Large intestine (tissue), 3 donors: ENCODE results near the gene MYZAP. TPM values are rescaled to one million over a fixed set of nuclear protein-coding genes. Genes with fewer than 3 reads are reported as not detected.

Source experiments
- DNase-seq, 2 donors: peaks; one replicate each; pipeline versions ENCODE4 v3.0.0 to v3.0.0-alpha.2; 2013
- H3K27ac ChIP-seq: one replicate; pipeline ENCODE4 v1.5.1; 2013; ENCODE audit warnings: low read length
- H3K27me3 ChIP-seq: 2 replicates; pipeline ENCODE4 v1.6.1; 2013; ENCODE audit warnings: low read length; ENCODE audit not compliant: control insufficient read depth, insufficient read depth
- H3K36me3 ChIP-seq: 2 replicates; pipeline ENCODE4 v1.6.1; 2013; ENCODE audit warnings: low read length; ENCODE audit not compliant: control insufficient read depth, insufficient read depth
- H3K4me1 ChIP-seq: one replicate; pipeline ENCODE4 v1.6.1; 2013; ENCODE audit warnings: low read length; ENCODE audit not compliant: control insufficient read depth, insufficient read depth
- H3K4me3 ChIP-seq: one replicate; pipeline ENCODE4 v1.5.1; 2013; ENCODE audit warnings: low read length
- H3K9me3 ChIP-seq: one replicate; pipeline ENCODE4 v1.6.1; 2013; ENCODE audit warnings: mild to moderate bottlenecking, low read depth, low read length, moderate library complexity; ENCODE audit not compliant: control insufficient read depth
- WGBS: methylation state at CpG from one replicate; pipeline ENCODE4 v1.1.5; 2013; ENCODE audit warnings: low lambda C conversion rate; ENCODE audit not compliant: insufficient coverage; 5-methylcytosine and 5-hydroxymethylcytosine counted together
- polyA plus RNA-seq: library from polyadenylated mRNA; unstranded; fragments of 120-200 nt; gene quantifications from one replicate; pipeline ENCODE4 v1.2.1, GENCODE V29; 2013

MYZAP gene
- polyA plus RNA-seq, 1 donor: 17.5 TPM

DNA sequence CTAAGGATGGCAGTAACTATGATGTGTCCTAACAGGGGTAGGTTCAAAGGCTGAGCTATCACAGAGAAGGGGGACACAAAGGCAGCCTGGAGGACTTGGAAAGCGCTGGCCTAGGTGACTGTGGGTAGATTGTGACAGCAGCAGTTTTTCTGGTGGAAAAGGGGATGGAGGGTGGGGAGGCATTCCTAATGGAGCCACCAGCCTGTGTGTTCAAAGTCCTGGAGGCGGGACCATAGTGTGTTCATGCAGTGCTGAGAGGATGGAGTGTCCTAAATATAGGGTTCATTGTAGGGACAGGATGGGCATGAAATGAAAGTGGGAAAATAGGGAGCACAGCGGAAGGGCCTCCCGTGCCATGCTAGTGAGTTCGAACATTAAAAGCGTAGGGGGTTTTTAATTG is 63.3 kb downstream of the MYZAP start:
- H3K4me3 ChIP-seq: no peak overlapping the region
- DNase-seq: peak; percentile 48 to 74
- H3K36me3 ChIP-seq: peaks cover 4% of the 10 kb centered on the region
- peak overlapping the region; percentile 88 for H3K27ac ChIP-seq
- peaks cover 19% of the 10 kb centered on the region for H3K4me1 ChIP-seq
- H3K27me3 ChIP-seq: no peaks in the 10 kb centered on the region
- no peaks in the 10 kb centered on the region for H3K9me3 ChIP-seq
- WGBS: 90% methylated on average over 3 of the region's 6 CpGs

DNA sequence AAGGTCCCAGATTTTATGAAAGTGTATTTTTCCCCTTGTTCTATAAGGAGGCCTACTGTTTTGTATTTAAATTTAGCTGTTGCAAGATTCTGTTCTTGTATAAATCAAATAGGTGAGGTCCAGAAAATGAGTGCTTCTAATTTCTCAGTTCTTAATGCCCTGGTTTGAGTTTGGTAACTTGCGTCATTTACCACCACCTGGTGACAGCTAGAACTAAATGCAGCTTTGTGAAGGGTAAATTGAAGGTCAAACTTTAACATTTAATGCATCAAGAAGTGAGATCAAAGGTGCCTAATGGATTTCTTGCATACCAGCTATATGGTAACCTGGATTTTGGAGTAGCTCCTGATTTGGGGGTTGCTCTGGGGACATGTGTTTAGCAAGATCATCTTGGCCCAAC is 64.1 kb downstream of the MYZAP start:
- H3K27ac ChIP-seq: peak overlapping the region; percentile 88
- no peak overlapping the region for H3K4me3 ChIP-seq
- H3K27me3 ChIP-seq: no peaks in the 10 kb centered on the region
- H3K36me3 ChIP-seq: no peaks in the 10 kb centered on the region
- WGBS: 100% methylated on average over 1 of the region's 1 CpG
- peaks cover 19% of the 10 kb centered on the region for H3K4me1 ChIP-seq
- H3K9me3 ChIP-seq: no peaks in the 10 kb centered on the region
- no peak for DNase-seq

DNA sequence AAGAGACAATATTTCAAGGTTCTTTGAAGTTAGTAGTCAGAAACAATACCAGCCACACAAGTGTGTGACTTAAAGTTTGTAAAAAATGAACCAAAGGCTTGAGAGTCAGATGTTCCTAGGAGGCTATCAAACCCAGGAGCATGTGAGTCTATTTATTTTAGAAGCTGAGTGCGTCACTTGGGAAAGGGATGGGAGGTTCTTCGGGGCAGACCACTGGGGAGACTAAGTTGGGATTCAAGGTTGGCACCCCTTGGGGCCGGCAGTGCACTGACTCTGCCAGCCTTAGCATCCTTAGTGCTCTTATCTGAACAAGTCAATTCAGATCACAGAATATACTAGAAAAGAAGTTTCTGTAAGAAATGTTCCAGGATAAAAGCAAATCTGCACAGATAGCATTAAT is 64.7 kb downstream of the MYZAP start:
- H3K27ac ChIP-seq: no peak overlapping the region
- H3K9me3 ChIP-seq: no peaks in the 10 kb centered on the region
- peaks cover 20% of the 10 kb centered on the region for H3K4me1 ChIP-seq
- DNase-seq: no peak
- H3K36me3 ChIP-seq: no peaks in the 10 kb centered on the region
- H3K4me3 ChIP-seq: no peak overlapping the region
- WGBS: no CpG with 5 or more reads among the region's 3 CpGs
- no peaks in the 10 kb centered on the region for H3K27me3 ChIP-seq

DNA sequence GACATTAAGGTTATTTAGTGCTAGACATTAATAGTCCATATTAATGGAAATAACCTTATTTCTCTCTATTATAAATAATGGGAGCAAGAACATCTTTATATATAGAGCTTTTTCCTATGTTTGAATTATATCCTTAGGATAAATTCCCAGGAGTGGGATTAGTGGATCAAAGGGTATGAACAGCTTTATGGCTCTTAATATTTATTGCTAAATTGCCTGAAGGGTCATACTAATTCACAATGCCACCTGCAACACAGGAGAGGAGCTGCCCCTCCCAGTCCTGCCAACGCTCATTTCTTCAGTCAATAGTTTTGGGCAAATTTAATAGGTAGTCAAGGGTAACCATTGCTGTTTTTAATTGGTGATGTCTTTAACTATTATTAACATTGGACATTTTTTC is 65.9 kb downstream of the MYZAP start:
- no peak overlapping the region for H3K4me3 ChIP-seq
- DNase-seq: no peak
- WGBS: no CpG with 5 or more reads among the region's 1 CpG

DNA sequence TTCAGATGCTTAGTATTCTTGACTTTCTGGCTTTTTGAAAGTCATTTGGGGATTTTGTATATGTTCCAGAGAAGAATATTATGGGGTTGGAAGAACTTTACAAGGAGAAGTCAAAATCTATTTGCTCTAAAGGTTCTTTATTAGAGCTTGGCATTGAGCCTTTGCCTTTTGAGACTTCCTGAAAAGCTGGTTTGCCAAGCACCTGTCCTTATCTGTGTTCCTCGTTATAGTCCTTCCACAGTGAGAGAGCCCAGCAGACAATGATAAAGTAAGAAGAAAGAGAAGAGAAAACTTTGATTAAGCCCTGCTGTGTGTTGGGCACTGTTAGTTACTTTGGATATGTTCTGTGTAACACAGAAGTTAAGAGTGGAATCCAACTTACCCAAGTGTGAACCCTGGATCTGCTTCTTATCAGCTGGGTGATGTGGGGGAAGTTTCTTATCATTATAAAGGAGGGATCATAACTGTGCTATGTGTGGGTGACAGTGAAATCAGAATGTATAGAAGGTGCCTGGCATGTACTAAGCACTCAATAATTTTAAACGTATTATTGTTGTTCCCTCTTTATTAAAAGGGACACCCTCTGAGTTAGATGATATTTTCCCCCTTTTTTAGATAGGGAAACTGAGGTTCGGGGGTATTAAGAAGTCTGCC is 70.5 kb downstream of the MYZAP start:
- DNase-seq: peak in 1 of 2 donors; percentile 79
- H3K36me3 ChIP-seq: no peaks in the 10 kb centered on the region
- H3K4me3 ChIP-seq: no peak overlapping the region
- H3K27me3 ChIP-seq: no peaks in the 10 kb centered on the region
- WGBS: 83% methylated on average over 1 of the region's 3 CpGs
- H3K9me3 ChIP-seq: no peaks in the 10 kb centered on the region
- H3K4me1 ChIP-seq: peaks cover 18% of the 10 kb centered on the region
- peak overlapping the region; percentile 45 for H3K27ac ChIP-seq

More for the DNA sequence above, 65.9 kb downstream of the MYZAP start:
- no peak overlapping the region for H3K27ac ChIP-seq
- H3K36me3 ChIP-seq: no peaks in the 10 kb centered on the region
- H3K27me3 ChIP-seq: no peaks in the 10 kb centered on the region
- H3K4me1 ChIP-seq: peaks cover 29% of the 10 kb centered on the region
- H3K9me3 ChIP-seq: no peaks in the 10 kb centered on the region

DNA sequence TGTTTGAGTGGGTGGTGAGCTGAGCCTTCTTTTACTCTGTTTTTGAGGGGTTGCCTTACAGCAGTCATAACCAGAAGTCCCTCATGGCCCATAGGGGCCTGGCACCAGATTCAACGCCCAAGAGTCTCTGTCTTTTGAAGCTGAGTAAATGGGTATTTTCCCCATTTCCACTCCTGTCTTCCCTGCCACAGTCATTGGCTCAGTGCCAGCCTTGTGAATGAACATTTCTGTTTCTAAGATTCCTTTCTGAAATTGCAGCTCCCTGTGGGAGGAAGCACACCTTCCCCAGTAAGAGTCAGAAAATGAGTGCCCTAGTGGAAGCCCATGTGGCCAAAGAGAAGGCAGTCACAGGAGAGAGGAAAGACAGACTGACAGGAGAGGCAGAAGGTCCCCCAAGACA is 71.1 kb downstream of the MYZAP start:
- no peaks in the 10 kb centered on the region for H3K36me3 ChIP-seq
- no peaks in the 10 kb centered on the region for H3K9me3 ChIP-seq
- H3K4me3 ChIP-seq: no peak overlapping the region
- H3K27me3 ChIP-seq: no peaks in the 10 kb centered on the region
- WGBS: no CpG with 5 or more reads among the region's 1 CpG
- no peak for DNase-seq
- H3K4me1 ChIP-seq: peaks cover 18% of the 10 kb centered on the region
- H3K27ac ChIP-seq: peak overlapping the region; percentile 6

DNA sequence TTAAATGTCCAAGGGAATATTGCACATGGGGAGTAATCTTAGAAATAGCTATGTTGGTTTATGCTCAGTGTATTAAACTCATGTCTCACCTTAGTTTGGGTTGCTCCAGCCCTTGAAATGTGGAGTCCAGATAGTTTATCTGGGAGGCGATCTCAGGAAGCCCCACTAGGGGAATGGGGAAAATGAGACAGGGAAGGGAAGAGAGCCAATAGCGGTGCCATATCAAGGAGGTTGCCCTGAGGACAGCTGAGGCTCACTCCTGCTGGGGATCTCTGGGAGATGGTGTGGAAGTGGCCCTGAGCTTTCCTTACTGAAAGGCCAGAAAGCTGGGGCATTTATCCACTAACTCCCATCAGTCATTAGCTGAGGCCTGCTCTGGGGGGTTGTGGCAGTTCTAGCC is 71.6 kb downstream of the MYZAP start:
- no peak overlapping the region for H3K27ac ChIP-seq
- H3K27me3 ChIP-seq: no peaks in the 10 kb centered on the region
- no peaks in the 10 kb centered on the region for H3K9me3 ChIP-seq
- H3K4me1 ChIP-seq: peaks cover 18% of the 10 kb centered on the region
- H3K36me3 ChIP-seq: no peaks in the 10 kb centered on the region
- H3K4me3 ChIP-seq: no peak overlapping the region
- no peak for DNase-seq
- WGBS: no CpG with 5 or more reads among the region's 2 CpGs

DNA sequence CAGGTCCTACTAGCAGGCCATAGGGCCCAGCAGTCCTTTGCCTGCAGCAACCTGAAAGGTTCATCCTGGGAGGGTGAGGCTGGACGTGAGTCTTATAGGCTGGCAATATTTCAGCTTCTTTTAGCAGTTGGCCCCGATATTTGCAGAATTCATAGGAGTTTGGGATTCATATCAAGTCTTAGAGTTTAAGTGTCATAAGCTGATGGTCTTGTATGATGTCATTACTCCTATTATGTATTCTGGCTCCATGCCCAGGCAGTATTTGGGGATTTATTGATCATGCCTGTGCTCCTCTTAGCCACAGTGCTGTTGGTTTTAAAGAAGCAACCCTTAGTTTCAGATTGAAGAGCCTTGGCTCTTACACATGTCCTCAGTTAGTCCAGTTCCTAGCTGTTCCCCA is 73.5 kb downstream of the MYZAP start:
- no peak overlapping the region for H3K27ac ChIP-seq
- H3K9me3 ChIP-seq: no peaks in the 10 kb centered on the region
- no CpG with 5 or more reads among the region's 2 CpGs for WGBS
- no peak for DNase-seq
- H3K4me1 ChIP-seq: peaks cover 18% of the 10 kb centered on the region
- H3K4me3 ChIP-seq: no peak overlapping the region
- H3K36me3 ChIP-seq: no peaks in the 10 kb centered on the region
- no peaks in the 10 kb centered on the region for H3K27me3 ChIP-seq

DNA sequence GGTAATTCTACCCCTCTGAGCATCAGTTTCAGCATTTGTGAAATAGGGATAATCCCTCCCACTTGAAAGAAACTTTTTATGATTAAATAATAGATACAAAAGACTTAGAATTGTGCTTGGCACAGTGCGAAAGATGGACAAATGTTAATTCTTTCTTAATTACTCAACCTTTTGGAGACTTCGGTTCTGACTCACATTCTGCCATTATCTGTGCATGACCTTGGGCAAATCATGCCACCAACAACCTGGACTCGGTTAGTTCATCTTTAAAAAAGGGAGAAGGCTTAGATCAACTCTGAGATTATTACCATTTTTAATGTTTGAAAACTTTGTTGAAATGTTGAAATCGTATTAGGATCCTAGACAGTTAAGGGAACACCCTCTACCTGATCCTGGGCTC is 74.2 kb downstream of the MYZAP start:
- H3K4me1 ChIP-seq: peaks cover 18% of the 10 kb centered on the region
- H3K36me3 ChIP-seq: no peaks in the 10 kb centered on the region
- 63% methylated on average over 1 of the region's 4 CpGs for WGBS
- DNase-seq: no peak
- H3K9me3 ChIP-seq: no peaks in the 10 kb centered on the region
- no peaks in the 10 kb centered on the region for H3K27me3 ChIP-seq
- no peak overlapping the region for H3K4me3 ChIP-seq
- no peak overlapping the region for H3K27ac ChIP-seq

DNA sequence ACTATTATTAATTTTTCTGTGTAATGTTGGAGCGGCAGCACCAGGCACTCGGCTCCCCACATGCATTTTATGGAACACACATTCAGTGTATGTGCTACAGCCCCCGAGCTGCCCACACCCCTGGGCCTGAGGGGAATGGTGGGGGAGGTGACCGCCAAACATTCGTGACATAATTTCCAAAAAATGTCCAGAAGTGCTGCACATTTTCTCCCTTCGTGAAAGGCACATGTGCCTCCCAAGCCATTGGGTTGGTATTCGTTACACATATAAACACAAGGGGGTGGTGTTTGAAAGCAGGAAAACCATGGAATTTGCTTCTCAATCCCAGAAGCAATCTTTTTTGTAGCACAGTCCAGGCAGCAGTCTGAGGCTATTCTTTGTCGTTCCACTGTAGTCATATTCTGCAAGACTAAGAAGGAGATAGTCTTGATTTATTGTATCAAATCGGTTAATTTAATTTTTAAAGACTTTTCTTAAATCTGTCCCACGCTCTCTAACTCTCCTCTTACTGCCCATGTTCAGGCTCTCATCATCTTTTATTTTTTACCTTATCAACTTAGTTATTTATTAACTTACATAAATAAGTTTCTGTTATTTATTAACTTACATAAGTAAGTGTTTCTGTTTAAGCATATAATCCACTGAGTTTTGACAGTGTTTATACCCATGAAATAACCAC is 75.6 kb downstream of the MYZAP start:
- peak overlapping the region; percentile 16 for H3K4me3 ChIP-seq
- peak overlapping the region; percentile 70 for H3K27ac ChIP-seq
- 12% methylated on average over 2 of the region's 10 CpGs for WGBS
- H3K36me3 ChIP-seq: no peaks in the 10 kb centered on the region
- H3K9me3 ChIP-seq: no peaks in the 10 kb centered on the region
- peak; percentile 38 to 79 for DNase-seq
- H3K27me3 ChIP-seq: no peaks in the 10 kb centered on the region
- H3K4me1 ChIP-seq: peaks cover 16% of the 10 kb centered on the region

DNA sequence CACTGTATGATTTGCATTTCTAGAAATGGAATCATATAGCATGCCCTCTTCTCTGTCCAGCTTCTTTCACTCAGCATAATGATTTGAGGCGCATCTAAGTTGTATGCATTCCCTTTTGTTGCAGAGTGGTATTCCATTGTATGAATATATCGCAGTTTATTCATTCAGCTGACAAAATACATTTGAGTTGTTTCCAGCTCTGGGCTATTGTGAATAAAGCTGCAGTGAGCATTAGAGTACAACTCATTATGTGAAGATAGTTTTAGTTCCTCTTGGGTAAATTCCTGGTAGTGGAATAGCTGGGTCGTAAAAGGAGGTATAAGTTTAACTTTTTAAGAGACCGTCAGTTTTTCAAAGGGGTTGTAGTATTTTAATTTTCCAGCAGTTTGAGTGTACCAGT is 76.3 kb downstream of the MYZAP start:
- Histone ChIP-seq H3K27me3 (no peaks in the 10 kb centered on the region), H3K36me3 (no peaks in the 10 kb centered on the region), H3K4me1 (peaks cover 11% of the 10 kb centered on the region), H3K27ac (peak overlapping the region; percentile 70), H3K9me3 (no peaks in the 10 kb centered on the region), H3K4me3 (peak overlapping the region; percentile 7)
- WGBS: 14% methylated on average over 1 of the region's 4 CpGs
- DNase-seq: no peak
